ENCODE data around the gene BCAR3. TPM values are rescaled to one million over a fixed set of nuclear protein-coding genes. Genes with fewer than 3 reads are reported as not detected.

Gene BCAR3
- total RNA-seq, 4 donors from 2014 or later, result 20.2 to 47.2 (median 32.3) TPM

DNA sequence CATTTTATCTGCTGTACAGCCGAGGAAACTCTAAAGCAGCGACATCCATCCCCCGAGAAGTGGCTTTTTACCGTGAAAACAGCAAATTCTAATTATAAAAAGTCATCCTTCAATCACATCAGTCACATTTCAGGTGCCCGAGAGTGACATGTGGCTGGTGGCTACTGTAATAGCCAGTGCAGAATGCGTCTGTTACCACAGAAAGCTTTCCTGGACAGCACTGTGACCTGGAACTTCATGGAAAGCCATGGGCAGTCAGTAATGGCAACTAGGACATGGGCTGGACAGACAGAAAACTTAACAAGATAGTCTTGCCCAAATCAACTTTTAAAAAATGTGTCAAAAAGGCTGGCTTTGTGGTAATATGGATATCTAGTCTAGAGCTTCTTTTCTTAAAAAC, 106.6 kb downstream of the BCAR3 start:
- H3K4me3 ChIP-seq, result no peak overlapping the region

DNA sequence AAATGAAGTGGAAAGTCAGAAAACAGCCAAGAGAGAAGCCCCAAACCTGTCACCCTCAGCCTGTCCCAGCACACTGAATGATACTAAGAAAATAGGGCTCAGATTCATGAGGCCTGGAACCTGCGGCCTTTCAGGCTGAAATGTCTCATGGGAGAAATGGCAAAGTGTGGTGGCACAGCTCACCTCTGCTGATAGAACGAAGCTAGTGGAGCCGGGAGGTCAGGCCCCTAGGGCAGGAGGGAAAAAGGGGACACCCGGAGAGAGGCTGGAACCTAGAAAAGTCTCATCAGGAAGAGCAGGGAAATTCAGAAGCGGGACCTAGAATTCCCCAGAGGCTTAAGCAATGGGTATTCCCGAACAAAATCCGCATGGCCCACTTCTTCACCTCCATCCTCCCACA, 107.1 kb downstream of the BCAR3 start:
- H3K9me3 ChIP-seq, result no peaks in the 10 kb centered on the region
- H3K36me3 ChIP-seq, result peaks cover 29 to 80% (median 66%) of the 10 kb centered on the region in 4 donors
- peak; percentile 64 for DNase-seq (ENCODE audit: extremely low spot score)
- intact Hi-C loops (cut with DNase I), result no loop called here
- no peak for TF ChIP-seq EP300 (IDR thresholded peaks at IDR 0.05)
- TF ChIP-seq POLR2A (IDR thresholded peaks at IDR 0.05; ENCODE audit: low read depth), result no peak
- peaks cover 4 to 25% (median 10%) of the 10 kb centered on the region in 4 donors for H3K4me1 ChIP-seq
- H3K27ac ChIP-seq (replicated peaks in 1 of 4), result peak overlapping the region in 3 of 4 donors; percentile 9 to 47 (median 23)
- WGBS, result 91% methylated on average over 7 of the region's 7 CpGs
- H3K4me3 ChIP-seq, result no peak overlapping the region
- no peaks in the 10 kb centered on the region for H3K27me3 ChIP-seq

More for the DNA sequence above, 106.6 kb downstream of the BCAR3 start:
- DNase-seq (ENCODE audit: extremely low spot score), result peak; percentile 47
- no peak for TF ChIP-seq POLR2A (IDR thresholded peaks at IDR 0.05; ENCODE audit: low read depth)
- no peak for TF ChIP-seq EP300 (IDR thresholded peaks at IDR 0.05)
- TF ChIP-seq POLR2AphosphoS5 (IDR thresholded peaks at IDR 0.05), result no peak
- TF ChIP-seq, protein P1, sequence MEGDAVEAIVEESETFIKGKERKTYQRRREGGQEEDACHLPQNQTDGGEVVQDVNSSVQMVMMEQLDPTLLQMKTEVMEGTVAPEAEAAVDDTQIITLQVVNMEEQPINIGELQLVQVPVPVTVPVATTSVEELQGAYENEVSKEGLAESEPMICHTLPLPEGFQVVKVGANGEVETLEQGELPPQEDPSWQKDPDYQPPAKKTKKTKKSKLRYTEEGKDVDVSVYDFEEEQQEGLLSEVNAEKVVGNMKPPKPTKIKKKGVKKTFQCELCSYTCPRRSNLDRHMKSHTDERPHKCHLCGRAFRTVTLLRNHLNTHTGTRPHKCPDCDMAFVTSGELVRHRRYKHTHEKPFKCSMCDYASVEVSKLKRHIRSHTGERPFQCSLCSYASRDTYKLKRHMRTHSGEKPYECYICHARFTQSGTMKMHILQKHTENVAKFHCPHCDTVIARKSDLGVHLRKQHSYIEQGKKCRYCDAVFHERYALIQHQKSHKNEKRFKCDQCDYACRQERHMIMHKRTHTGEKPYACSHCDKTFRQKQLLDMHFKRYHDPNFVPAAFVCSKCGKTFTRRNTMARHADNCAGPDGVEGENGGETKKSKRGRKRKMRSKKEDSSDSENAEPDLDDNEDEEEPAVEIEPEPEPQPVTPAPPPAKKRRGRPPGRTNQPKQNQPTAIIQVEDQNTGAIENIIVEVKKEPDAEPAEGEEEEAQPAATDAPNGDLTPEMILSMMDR (IDR thresholded peaks at IDR 0.05), result no peak
- Histone ChIP-seq H3K9me3 (no peaks in the 10 kb centered on the region), H3K36me3 (peaks cover 29 to 80% (median 65%) of the 10 kb centered on the region in 4 donors), H3K4me1 (peaks cover 8 to 30% (median 13%) of the 10 kb centered on the region in 4 donors), H3K27ac (replicated peaks in 1 of 4) (no peak overlapping the region), H3K27me3 (no peaks in the 10 kb centered on the region)
- WGBS, result 86% methylated on average over 6 of the region's 6 CpGs
- intact Hi-C loops (cut with DNase I), result no loop called here

DNA sequence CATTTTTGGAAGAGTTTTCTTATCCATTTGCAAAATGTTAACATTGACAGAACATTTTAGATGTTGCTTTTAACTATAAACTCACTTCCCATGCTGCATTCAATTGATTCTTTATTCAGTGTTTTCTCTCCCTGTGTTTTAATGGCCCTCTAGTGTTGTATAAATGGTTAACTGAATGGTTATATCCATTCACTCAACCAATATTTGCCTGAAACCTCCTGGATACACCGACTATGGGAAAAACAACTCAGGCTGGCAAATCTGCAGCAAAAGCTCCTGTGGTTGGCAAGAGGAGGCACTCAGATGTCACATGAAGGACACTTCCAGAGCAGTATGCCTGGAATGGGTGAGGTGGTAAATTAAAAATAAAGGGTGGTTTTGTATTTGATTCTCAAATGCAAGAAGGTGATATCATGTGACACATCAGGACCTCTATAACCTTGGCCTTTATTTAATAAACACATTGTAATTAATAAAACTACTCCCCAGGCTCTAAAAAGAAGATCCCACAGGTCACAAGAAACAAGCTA, 107.6 kb downstream of the BCAR3 start:
- Histone ChIP-seq H3K36me3 (peaks cover 32 to 80% (median 66%) of the 10 kb centered on the region in 4 donors), H3K9me3 (no peaks in the 10 kb centered on the region), H3K4me1 (peaks cover 0 to 20% (median 8%) of the 10 kb centered on the region in 4 donors), H3K4me3 (no peak overlapping the region), H3K27me3 (no peaks in the 10 kb centered on the region), H3K27ac (replicated peaks in 1 of 4) (peak overlapping the region in 2 of 4 donors; percentile 9 to 23)
- WGBS, result 41% methylated on average over 1 of the region's 1 CpG
- intact Hi-C loops (cut with DNase I), result no loop called here
- no peak for DNase-seq (ENCODE audit: extremely low spot score)
- TF ChIP-seq POLR2AphosphoS5 (IDR thresholded peaks at IDR 0.05) (no peak), EP300 (IDR thresholded peaks at IDR 0.05) (no peak), POLR2A (IDR thresholded peaks at IDR 0.05; ENCODE audit: low read depth) (no peak)
- TF ChIP-seq, protein P1 (IDR thresholded peaks at IDR 0.05), result no peak

DNA sequence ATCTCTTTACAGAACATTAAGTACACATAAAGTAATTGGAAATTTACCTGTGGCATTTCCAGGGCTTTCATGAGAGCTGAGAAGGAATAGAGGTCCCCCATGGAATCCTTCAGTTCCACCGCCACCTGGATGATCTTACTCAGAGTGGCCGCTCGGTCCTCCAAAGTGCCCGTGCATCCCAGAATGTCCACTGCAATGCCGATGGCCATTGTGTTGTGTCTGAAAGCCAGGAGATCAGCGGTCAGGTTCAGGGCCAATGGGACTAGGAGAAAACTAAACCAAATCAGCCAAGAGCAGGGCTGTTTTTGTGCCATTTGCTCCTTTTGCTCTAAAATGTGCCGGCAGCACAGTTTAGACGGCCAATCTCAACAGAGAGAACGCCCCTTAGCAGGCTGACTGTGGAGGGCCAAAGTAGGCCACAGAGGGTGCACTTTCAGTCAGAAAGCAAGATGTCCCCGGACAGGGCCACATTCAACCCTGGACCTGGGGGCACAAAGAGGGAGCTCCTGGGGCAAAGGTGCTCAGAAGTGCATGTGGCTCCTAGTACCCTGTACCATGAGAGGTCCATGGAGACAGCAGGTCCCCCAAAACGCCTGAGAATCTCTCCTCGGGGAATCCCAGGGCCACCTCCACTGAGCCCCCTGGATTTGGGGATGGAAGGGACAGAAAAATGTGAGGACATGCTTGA, 109.9 kb downstream of the BCAR3 start:
- WGBS, result 91% methylated on average over 12 of the region's 12 CpGs
- Histone ChIP-seq H3K4me3 (no peak overlapping the region), H3K27me3 (no peaks in the 10 kb centered on the region), H3K36me3 (peaks cover 46 to 93% (median 79%) of the 10 kb centered on the region in 4 donors), H3K27ac (replicated peaks in 1 of 4) (no peak overlapping the region), H3K9me3 (no peaks in the 10 kb centered on the region), H3K4me1 (peaks cover 1 to 25% (median 12%) of the 10 kb centered on the region in 4 donors)
- TF ChIP-seq POLR2A (IDR thresholded peaks at IDR 0.05; ENCODE audit: low read depth) (no peak), EP300 (IDR thresholded peaks at IDR 0.05) (no peak), POLR2AphosphoS5 (IDR thresholded peaks at IDR 0.05) (no peak)
- TF ChIP-seq, protein P1 (IDR thresholded peaks at IDR 0.05), result no peak
- peak; percentile 53 for DNase-seq (ENCODE audit: extremely low spot score)
- intact Hi-C loops (cut with DNase I), result no loop called here

DNA sequence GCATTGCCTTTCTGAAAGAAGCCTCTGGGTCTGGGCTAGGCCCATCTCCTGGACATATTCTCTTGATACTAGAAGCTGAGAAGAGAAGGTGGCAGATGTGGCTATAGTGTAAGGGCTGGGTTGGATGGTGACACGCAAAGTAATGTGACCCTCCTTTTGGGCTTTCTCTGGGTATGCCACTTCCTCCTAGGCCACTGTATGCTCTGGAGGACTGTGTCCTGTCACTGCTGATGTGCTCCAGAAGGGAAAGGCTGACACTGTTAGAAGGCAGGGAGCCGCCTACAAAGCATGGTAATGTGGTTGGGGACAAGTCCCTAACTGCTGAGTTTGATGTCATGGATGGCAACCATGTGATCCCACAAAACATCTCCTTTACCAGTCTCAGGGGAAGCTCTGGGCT, 112.1 kb downstream of the BCAR3 start:
- intact Hi-C loops (cut with DNase I), result no loop called here
- H3K4me3 ChIP-seq, result no peak overlapping the region
- no peak for TF ChIP-seq EP300 (IDR thresholded peaks at IDR 0.05)
- no peak for TF ChIP-seq POLR2AphosphoS5 (IDR thresholded peaks at IDR 0.05)
- TF ChIP-seq, protein P1 (IDR thresholded peaks at IDR 0.05), result no peak
- TF ChIP-seq POLR2A (IDR thresholded peaks at IDR 0.05; ENCODE audit: low read depth), result no peak
- H3K9me3 ChIP-seq, result no peaks in the 10 kb centered on the region
- 100% methylated on average over 1 of the region's 2 CpGs for WGBS
- H3K36me3 ChIP-seq, result peaks cover 33 to 92% (median 70%) of the 10 kb centered on the region in 4 donors
- DNase-seq (ENCODE audit: extremely low spot score), result no peak
- H3K27me3 ChIP-seq, result no peaks in the 10 kb centered on the region
- H3K27ac ChIP-seq (replicated peaks in 1 of 4), result no peak overlapping the region
- H3K4me1 ChIP-seq, result peaks cover 17 to 32% (median 21%) of the 10 kb centered on the region in 4 donors

Data from esophagus muscularis mucosa (tissue), 4 donors.